Measurements from ENCODE around the gene CCN2. TPM values are rescaled to one million over a fixed set of nuclear protein-coding genes. Genes with fewer than 3 reads are reported as not detected.

CCN2 gene
- total and polyA plus RNA-seq, 2 of the 8 experiments (the other 6 are each of a cell fraction or from before 2014, with no cell fraction given), result 25.0 to 107 TPM

- Histone ChIP-seq H2BK12ac (ENCODE audit: low read depth, low read length) (no peak overlapping the region), H3K36me3 (ENCODE audit: control insufficient read depth in 2 of 4, insufficient read depth in 4 of 4, low read length in 3 of 4) (peaks cover 2 to 43% (median 27%) of the 10 kb centered on the region in 4 experiments), H3K14ac (ENCODE audit: insufficient read length) (no peak overlapping the region), H2BK120ac (replicated peaks; ENCODE audit: low read depth, low read length) (no peak overlapping the region), H2BK15ac (ENCODE audit: low read length) (no peak overlapping the region), H2BK20ac (ENCODE audit: low read length) (no peak overlapping the region), H3K79me2 (ENCODE audit: control insufficient read depth in 1 of 2, insufficient read depth in 2 of 2, low read length in 2 of 2) (no peaks in the 10 kb centered on the region), H4K5ac (ENCODE audit: insufficient read length, low read depth, low read length) (no peak overlapping the region), H2AFZ (ENCODE audit: low read length) (no peak overlapping the region), H2BK5ac (ENCODE audit: low read depth, low read length) (no peak overlapping the region), H3K9me3 (ENCODE audit: insufficient read depth in 2 of 2, low read depth in 1 of 2, low read length in 1 of 2) (peaks cover 22 to 25% of the 10 kb centered on the region in 2 experiments), H3K4ac (replicated peaks; ENCODE audit: insufficient read length, low read depth, low read length) (no peak overlapping the region), H4K91ac (replicated peaks; ENCODE audit: insufficient read length, low read length) (no peak overlapping the region), H3K4me1 (replicated peaks in 1 of 4; ENCODE audit: control insufficient read depth in 3 of 4, insufficient read depth in 4 of 4, low read length in 3 of 4) (no peaks in the 10 kb centered on the region), H3K9ac (replicated peaks in 1 of 4; ENCODE audit: extremely low read depth in 1 of 4, low read depth in 3 of 4, low read length in 3 of 4) (no peak overlapping the region), H3K23me2 (ENCODE audit: low read depth, low read length) (no peaks in the 10 kb centered on the region), H3K4me3 (ENCODE audit: extremely low read depth in 1 of 4, insufficient read depth in 2 of 4, low read depth in 3 of 4, low read length in 4 of 4) (no peak overlapping the region), H3K23ac (ENCODE audit: insufficient read length) (no peak overlapping the region), H4K20me1 (replicated peaks in 1 of 2; ENCODE audit: control insufficient read depth in 1 of 2, insufficient read depth in 2 of 2, low read length in 2 of 2) (peaks cover 3 to 8% of the 10 kb centered on the region in 2 experiments), H2AK5ac (ENCODE audit: low read depth, low read length) (no peak overlapping the region), H3K79me1 (ENCODE audit: low read depth, low read length) (no peaks in the 10 kb centered on the region), H3K4me2 (ENCODE audit: insufficient read depth in 1 of 2, low read depth in 2 of 2, low read length in 2 of 2) (no peak overlapping the region), H4K8ac (ENCODE audit: extremely low read depth, insufficient read depth, low read length) (no peak overlapping the region), H3K18ac (ENCODE audit: extremely low read depth, low read length) (no peak overlapping the region), H3K27ac (ENCODE audit: low read depth, low read length) (no peak overlapping the region), H3K56ac (replicated peaks; ENCODE audit: insufficient read length, low read depth, low read length) (no peak overlapping the region), H3K27me3 (replicated peaks in 1 of 4; ENCODE audit: control insufficient read depth in 3 of 4, extremely low read depth in 1 of 4, insufficient read depth in 3 of 4, low read length in 3 of 4) (no peaks in the 10 kb centered on the region)
- no peak for FAIRE-seq
- 89% methylated on average over 3 of the region's 3 CpGs; no CpG with 5 or more reads in 1 of the 2 experiments for WGBS, 2 experiments (ENCODE audit: extremely low coverage in 1 of 2, insufficient coverage in 1 of 2, insufficient read length in 1 of 2, insufficient replicate concordance in 2 of 2, low coverage in 1 of 2, low lambda C conversion rate in 2 of 2, missing lambda C conversion rate in 1 of 2)
- ChIA-PET POLR2A (ENCODE audit: partially characterized antibody) (interaction anchor here (1.5 to 2.3 kb wide), 2 partner anchors 20 to 29 kb away, joined by 3 to 6 read pairs; no protein-coding TSS in a partner anchor), CTCF (ENCODE audit: partially characterized antibody) (interaction anchor here (1.1 to 3.3 kb wide), 5 partner anchors 9 to 226 kb away, joined by 3 to 20 read pairs (median 4); no protein-coding TSS in a partner anchor)
- no peak for DNase-seq (ENCODE audit: low read depth in 1 of 2, low spot score in 2 of 2)
- no peak for TF ChIP-seq KDM5A (IDR thresholded peaks at IDR 0.05; ENCODE audit: low read length)
- no peak for TF ChIP-seq SP4 (IDR thresholded peaks at IDR 0.05; ENCODE audit: low read length)
- TF ChIP-seq CREB1 (IDR thresholded peaks at IDR 0.05), result no peak
- peak; percentile 78 for TF ChIP-seq MAX (IDR thresholded peaks at IDR 0.05)
Observed at GRCh38 chr6:131920656-131921055, 30.5 kb downstream of the CCN2 start.
